GM12891 (cell line): ENCODE data around the gene PCID2. TPM values are rescaled to one million over a fixed set of nuclear protein-coding genes. Genes with fewer than 3 reads are reported as not detected.
A peak's percentile ranks its signal among the peaks of the same experiment; 100 is the strongest.
"Not testable (repeated sequence)": the region's sequence is repeated elsewhere in the genome, so short reads cannot be mapped to it uniquely, and the experiment has no call there.

Experiments used
- DNase-seq: peaks from one replicate; pipeline ENCODE4 v3.0.0; 2011; ENCODE audit warnings: low spot score; ENCODE audit not compliant: insufficient read length
- FAIRE-seq: peaks from 2 replicates; lab custom pipeline; 2011; peaks lifted over from hg19 to GRCh38; lab: Jason Lieb, UNC
- PAX5 ChIP-seq: IDR thresholded peaks from 2 replicates; pipeline ENCODE4 v1.6.1; 2011; ENCODE audit warnings: low read length, moderate library complexity, mild to moderate bottlenecking; ENCODE audit not compliant: insufficient read depth, severe bottlenecking
- POLR2A ChIP-seq: IDR thresholded peaks from 2 replicates; pipeline ENCODE4 v1.6.1; 2011; ENCODE audit warnings: low read depth, low read length, control low read depth
- POLR2AphosphoS5 ChIP-seq: IDR thresholded peaks from 2 replicates; pipeline ENCODE4 v1.6.1; 2011; ENCODE audit warnings: low read depth, low read length, control low read depth
- POU2F2 ChIP-seq: IDR thresholded peaks from 2 replicates; pipeline ENCODE4 v1.6.1; 2011; ENCODE audit warnings: low read depth, mild to moderate bottlenecking, control low read depth, low read length, moderate library complexity
- SPI1 ChIP-seq: IDR thresholded peaks from 2 replicates; pipeline ENCODE4 v1.6.1; 2011; ENCODE audit warnings: low read depth, low read length, control low read depth
- TAF1 ChIP-seq: IDR thresholded peaks from 2 replicates; pipeline ENCODE4 v1.6.1; 2011; ENCODE audit warnings: low read depth, low read length, control low read depth
- polyA plus RNA-seq: library from polyadenylated mRNA; unstranded; fragments of >200 nt; gene quantifications from one replicate; pipeline ENCODE4 v1.2.1, GENCODE V29; 2012; ENCODE audit warnings: low read depth, missing spikeins, inconsistent platforms; ENCODE audit not compliant: missing spikeins

The PCID2 gene
- 33.9 TPM for polyA plus RNA-seq

DNA sequence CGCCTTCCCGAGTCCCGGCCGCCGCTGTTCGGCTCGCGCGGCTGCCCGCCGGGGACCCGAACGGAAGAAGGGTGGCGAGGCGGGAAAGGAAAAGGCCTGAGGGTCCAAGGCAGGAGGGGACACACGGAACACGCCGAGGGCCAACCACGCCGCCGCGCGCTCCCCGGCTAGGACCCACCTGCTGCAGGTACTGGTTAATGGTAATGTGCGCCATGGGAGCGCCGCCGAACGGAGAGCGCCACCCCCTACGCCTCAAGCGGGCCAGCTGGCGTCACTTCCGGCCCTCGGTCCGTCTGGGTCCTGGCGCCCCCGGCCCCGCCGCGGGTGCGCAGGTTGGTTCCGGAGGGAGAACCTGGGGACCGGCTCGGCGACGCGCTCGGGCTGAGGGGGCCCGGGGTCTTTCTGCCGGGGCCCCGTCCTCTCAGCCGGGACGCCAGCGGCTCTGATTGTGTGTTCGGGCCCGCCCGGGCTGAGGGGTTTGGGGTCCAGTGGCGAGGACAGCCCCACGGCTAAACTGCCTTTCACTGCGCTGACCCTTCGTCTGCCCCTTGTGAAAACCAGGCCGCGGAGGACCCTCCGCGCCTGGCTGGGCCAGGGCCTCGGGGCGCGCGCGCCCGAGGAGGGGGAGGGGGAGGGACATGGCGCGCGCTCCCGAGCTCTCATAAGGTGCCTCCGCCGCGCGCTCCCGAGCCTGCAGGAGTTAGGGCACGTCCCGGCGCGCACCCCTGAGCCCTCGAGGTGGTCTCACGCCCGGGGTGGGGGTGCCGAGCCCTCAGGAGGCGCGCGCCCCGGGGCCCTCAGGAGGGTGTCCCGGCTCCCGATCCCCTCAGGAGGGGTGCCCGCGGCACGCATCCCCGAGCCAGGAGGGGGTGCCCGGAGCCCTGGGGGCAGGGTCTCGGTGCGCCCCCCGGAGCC is at the start of gene PCID2:
TSS of gene PCID2 (minus strand) at position 249 of the 915 bp plus-strand sequence. CDS start at position 214, 35 bp downstream.
- TF ChIP-seq PAX5 = peak; percentile 52
- TF ChIP-seq SPI1 = no peak
- TF ChIP-seq POLR2AphosphoS5 = peak; percentile 90
- TF ChIP-seq POLR2A = peak; percentile 90
- TF ChIP-seq TAF1 = peak; percentile 94
- peak; percentile 90 for TF ChIP-seq POU2F2
- FAIRE-seq (peak; percentile 97), DNase-seq (peak; percentile 88)

DNA sequence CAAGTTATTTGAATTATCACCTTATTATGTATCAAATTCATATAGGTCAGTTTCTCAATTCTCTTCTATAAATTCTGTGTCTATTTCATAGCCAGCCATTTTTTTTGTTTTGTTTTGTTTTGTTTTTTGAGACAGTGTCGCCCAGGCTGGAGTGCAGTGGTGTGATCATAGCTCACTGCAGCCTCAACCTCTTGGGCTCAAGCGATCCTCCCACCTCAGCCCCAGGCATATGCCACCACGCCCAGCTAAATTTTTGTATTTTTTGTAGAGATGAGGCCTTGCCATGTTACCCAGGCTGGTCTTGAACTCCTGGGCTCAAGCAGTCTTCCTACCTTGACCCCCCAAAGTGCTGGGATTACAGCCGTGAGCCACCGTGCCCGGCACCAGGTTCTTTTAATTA is 49.4 kb upstream of the PCID2 start:
- not testable (repeated sequence) for DNase-seq, FAIRE-seq

DNA sequence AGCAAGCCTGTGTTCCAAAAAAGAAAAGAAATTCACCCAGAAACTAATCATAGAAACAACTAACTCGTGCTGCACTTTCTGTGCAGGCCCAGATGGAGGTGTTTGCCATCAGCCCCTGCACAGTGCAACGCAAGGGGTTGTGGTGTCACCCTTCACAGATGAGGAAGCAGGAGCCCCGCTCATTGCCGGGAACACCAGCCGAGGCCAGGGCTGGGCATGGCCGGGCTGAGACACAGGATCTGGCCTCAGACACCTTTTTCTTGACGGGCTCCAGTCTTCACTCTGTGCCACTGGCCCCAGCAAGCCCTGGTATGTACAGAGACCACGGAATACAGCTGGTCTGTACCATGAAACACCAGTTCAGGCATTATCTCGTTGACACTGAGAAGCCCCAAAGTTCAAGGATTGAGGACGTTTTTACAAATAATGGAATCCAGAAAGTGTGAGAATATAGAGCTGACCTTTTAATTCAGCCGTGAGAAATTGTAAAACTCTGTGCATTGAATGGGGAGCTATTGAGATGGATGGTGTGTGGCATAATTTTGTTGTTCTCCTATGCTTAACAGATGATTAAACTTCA is 44.1 kb upstream of the PCID2 start:
- no peak for TF ChIP-seq POLR2AphosphoS5
- no peak for TF ChIP-seq PAX5
- no peak for TF ChIP-seq POLR2A
- TF ChIP-seq SPI1 = no peak
- TF ChIP-seq POU2F2 = no peak
- no peak for TF ChIP-seq TAF1
- FAIRE-seq = no peak

DNA sequence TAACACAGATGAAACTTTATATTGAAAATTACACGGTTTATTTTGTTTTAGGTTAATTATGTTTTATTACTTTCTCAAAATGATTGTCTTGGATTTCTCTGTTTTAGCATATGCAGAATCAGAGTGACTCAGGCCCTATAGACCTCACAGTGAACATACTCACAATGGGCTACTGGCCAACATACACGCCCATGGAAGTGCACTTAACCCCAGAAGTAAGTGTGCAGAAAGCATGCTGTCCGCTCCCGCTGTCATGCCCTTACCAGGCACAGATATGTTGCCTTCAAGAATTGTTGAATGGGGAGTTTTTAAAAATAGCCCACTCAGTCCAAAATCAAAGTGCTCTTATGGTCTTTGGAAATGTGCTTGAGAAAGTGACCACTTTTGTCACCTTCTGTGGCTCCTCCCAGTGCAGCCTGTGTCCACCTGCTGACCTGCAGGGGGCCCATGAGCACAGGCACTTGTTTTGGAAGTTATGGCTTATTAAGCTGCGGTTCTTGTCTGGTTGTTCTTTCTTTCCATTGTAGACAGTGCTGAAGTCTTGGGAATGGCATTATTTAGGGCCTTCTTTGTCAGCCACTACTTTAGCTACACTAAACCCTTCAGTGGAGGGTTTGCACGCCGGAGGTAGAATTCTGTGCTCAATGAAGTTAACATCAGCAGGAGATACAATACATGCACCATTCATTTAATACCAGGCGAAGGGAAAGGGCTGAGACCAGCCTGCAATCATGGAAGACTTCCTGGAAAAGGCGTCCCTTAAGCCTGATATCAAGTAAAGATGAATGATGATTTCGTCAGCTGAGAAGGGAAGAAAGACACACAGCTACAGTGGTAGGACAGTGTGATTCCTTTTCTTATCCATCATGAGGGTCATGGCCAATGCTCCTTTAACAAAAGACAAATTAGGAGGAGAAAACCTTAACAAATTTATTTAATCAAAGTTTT is 37.7 kb upstream of the PCID2 start:
- DNase-seq (no peak), FAIRE-seq (no peak)

More for the DNA sequence above, 44.1 kb upstream of the PCID2 start:
- no peak for DNase-seq

DNA sequence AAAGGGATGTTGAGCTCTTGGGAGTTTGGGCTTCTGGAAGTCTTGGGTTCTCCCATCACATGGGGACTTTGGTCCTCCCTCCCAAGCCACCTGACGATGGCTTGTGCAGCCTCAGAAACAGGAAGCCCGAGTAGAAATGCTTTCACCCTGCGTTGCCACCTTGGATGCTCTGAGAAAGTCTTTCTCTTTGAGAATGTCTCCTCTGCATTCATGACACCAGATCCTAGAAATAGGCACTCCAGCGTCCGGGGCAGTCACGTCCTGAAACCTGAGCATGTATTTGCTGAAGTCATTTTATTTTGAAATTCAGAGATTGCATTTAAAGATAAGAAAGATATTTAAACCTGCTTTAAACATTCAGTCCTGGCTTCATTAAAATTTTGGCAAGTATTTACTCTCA is 35.4 kb upstream of the PCID2 start:
- TF ChIP-seq TAF1 = no peak
- TF ChIP-seq POU2F2 = no peak
- TF ChIP-seq SPI1 = no peak
- TF ChIP-seq POLR2AphosphoS5 = no peak
- no peak for TF ChIP-seq PAX5
- no peak for TF ChIP-seq POLR2A
- FAIRE-seq = no peak

More for the DNA sequence above, 37.7 kb upstream of the PCID2 start:
- TF ChIP-seq TAF1 (no peak), PAX5 (no peak), POU2F2 (no peak), SPI1 (no peak), POLR2AphosphoS5 (no peak), POLR2A (no peak)

DNA sequence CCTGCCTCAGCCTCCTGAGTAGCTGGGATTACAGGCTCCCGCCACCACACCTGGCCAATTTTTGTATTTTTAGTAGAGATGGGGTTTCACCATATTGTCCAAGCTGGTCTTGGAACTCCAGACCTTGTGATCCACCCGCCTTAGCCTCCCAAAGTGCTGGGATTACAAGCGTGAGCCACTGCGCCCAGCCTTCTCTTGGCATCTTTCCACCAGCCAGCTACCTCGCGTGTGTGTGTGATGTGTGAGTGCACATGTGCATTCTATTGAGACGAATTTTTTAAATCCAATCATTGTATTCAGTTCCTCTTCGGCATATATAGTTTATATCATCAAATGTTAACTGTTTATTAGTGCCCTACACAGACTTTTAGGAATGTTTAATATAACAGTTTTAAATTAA is 33.2 kb upstream of the PCID2 start:
- not testable (repeated sequence) for FAIRE-seq, DNase-seq

More for the DNA sequence above, 35.4 kb upstream of the PCID2 start:
- DNase-seq = no peak

DNA sequence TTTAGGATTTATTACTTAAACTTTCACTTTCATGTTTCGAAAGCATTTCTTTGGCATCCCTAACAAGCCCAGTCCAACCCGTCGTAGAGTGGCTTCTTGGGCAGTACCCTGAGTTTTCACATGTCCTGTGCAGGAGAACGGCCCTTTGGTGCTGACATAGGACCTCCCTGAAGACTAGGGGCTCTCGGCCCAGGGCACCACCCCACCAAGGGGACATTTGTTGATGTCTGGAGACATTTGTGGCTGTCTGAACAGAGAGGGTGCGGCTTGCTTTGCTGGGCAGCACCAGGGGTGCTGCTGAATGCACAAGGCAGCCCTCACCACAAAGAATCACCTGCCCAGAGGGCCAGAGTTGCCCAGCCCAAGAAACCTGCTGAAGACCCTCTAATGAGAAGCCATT is 31.5 kb upstream of the PCID2 start:
- FAIRE-seq (no peak), DNase-seq (no peak)
- TF ChIP-seq POLR2A (no peak), POU2F2 (no peak), TAF1 (no peak), PAX5 (no peak), POLR2AphosphoS5 (no peak), SPI1 (no peak)

DNA sequence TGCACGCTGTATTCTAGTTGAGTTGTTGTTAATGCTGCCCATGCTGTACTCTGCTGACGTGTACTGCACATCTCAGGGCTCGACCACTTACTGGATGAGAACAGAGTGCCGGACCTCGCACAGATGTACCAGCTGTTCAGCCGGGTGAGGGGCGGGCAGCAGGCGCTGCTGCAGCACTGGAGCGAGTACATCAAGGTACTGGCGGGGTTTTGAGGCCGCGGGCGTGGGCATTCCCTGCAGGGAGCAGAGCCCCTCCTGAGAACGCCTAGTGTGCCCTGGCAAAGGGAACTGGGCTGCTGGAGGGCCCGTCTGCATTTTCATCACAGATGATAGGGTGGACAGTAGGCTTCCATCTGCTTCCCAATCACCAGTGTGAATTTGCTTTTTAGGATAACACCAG is 30.9 kb upstream of the PCID2 start:
- no peak for FAIRE-seq
- TF ChIP-seq POLR2AphosphoS5 (no peak), PAX5 (no peak), TAF1 (no peak), SPI1 (no peak), POU2F2 (no peak), POLR2A (no peak)
- no peak for DNase-seq

DNA sequence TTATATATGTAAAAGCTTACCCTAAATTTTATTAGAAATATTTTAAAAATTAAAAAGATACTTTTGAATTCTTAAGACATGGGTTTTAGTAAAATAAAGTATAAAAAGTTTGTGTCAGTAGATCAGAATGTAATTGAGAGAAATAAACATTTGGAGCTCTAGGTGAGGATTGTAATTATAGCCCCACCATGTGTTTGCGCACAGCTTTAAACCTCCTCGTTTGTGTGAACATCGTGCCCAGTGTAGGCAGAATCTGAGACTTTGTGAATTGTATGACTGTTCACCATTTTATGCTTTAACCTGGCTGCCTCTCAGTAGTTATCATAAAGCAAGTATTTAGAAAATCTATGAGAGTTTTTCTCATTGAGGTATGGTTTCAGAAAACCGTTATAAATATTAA is 30.1 kb upstream of the PCID2 start:
- no peak for TF ChIP-seq POLR2AphosphoS5
- TF ChIP-seq POU2F2 = no peak
- TF ChIP-seq SPI1 = no peak
- TF ChIP-seq TAF1 = no peak
- TF ChIP-seq POLR2A = no peak
- no peak for TF ChIP-seq PAX5
- FAIRE-seq (no peak), DNase-seq (no peak)
